Thyroid gland (tissue), 4 donors: ENCODE measurements around the gene HS3ST2.
"Not testable (repeated sequence)": the region's sequence is repeated elsewhere in the genome, so short reads cannot be mapped to it uniquely, and the experiment has no call there.

Experiments used
- POLR2A ChIP-seq, 2 donors: fragments of 450-650 bp; IDR thresholded peaks; one replicate each; pipeline ENCODE4 v1.6.1; 2017; ENCODE audit warnings: antibody characterized with exemption in 2 of 2, mild to moderate bottlenecking in 2 of 2, moderate library complexity in 1 of 2
- TF ChIP-seq, protein P1 (sequence below), 6 experiments: fragments of 200-600 bp in 3 of 6; fragments of 450-650 bp in 3 of 6; sonication (generic) in 3 of 6; IDR thresholded peaks; one replicate each; pipeline ENCODE4 v1.5.1; 2016 to 2019; ENCODE audit warnings: antibody characterized with exemption in 6 of 6, mild to moderate bottlenecking in 2 of 6, inconsistent platforms in 1 of 6, moderate library complexity in 1 of 6

DNA sequence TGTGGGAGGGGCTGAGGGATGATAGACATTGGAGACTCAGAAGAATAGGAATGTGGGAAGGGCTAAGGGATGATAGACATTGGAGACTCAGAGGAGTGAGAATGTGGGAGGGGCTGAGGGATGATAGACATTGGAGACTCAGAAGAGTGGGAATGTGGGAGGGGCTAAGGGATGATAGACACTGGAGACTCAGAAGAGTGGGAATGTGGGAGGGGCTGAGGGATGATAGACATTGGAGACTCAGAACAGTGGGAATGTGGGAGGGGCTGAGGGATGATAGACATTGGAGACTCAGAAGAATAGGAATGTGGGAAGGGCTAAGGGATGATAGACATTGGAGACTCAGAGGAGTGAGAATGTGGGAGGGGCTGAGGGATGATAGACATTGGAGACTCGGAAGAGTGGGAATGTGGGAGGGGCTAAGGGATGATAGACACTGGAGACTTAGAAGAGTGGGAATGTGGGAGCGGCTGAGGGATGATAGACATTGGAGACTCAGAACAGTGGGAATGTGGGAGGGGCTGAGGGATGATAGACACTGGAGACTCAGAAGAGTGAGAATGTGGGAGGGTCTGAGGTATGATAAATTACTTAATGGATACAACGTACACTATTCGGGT is 125.9 kb downstream of the HS3ST2 start:
- TF ChIP-seq, protein P1, sequence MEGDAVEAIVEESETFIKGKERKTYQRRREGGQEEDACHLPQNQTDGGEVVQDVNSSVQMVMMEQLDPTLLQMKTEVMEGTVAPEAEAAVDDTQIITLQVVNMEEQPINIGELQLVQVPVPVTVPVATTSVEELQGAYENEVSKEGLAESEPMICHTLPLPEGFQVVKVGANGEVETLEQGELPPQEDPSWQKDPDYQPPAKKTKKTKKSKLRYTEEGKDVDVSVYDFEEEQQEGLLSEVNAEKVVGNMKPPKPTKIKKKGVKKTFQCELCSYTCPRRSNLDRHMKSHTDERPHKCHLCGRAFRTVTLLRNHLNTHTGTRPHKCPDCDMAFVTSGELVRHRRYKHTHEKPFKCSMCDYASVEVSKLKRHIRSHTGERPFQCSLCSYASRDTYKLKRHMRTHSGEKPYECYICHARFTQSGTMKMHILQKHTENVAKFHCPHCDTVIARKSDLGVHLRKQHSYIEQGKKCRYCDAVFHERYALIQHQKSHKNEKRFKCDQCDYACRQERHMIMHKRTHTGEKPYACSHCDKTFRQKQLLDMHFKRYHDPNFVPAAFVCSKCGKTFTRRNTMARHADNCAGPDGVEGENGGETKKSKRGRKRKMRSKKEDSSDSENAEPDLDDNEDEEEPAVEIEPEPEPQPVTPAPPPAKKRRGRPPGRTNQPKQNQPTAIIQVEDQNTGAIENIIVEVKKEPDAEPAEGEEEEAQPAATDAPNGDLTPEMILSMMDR (IDR thresholded peaks at IDR 0.05): not testable (repeated sequence)
- TF ChIP-seq POLR2A (IDR thresholded peaks at IDR 0.05): not testable (repeated sequence)
